Measurements from ENCODE around the gene HS3ST6. TPM values are rescaled to one million over a fixed set of nuclear protein-coding genes. Genes with fewer than 3 reads are reported as not detected.

The HS3ST6 gene
- total RNA-seq, 1 experiment from 2014 or later: not detected

- H3K4me3 Mint-ChIP-seq (ENCODE audit: unreplicated experiment): no peak overlapping the region
- no peaks in the 10 kb centered on the region for H3K27me3 Mint-ChIP-seq (ENCODE audit: insufficient read depth, unreplicated experiment)
- H3K27ac Mint-ChIP-seq (ENCODE audit: unreplicated experiment): no peak overlapping the region
- intact Hi-C loops (cut with micrococcal nuclease; ENCODE audit: unreplicated experiment): no loop called here
- CTCF ChIA-PET: no interaction called here
- H3K36me3 Mint-ChIP-seq (ENCODE audit: insufficient read depth, unreplicated experiment): no peaks in the 10 kb centered on the region
- BruUV-seq (replicated peaks): no TSS peak
- Histone ChIP-seq H3K4me3 (ENCODE audit: low read depth, low read length) (no peak overlapping the region), H3K27me3 (replicated peaks; ENCODE audit: control insufficient read depth, insufficient read depth, low read length) (no peaks in the 10 kb centered on the region), H3K36me3 (ENCODE audit: control insufficient read depth, insufficient read depth, low read length) (no peaks in the 10 kb centered on the region), H3K4me1 (no peaks in the 10 kb centered on the region), H3K9me3 (no peaks in the 10 kb centered on the region)
- H3K4me1 Mint-ChIP-seq (ENCODE audit: low read depth, unreplicated experiment): no peaks in the 10 kb centered on the region
- no peak for TF ChIP-seq CTCF (IDR thresholded peaks at IDR 0.05; ENCODE audit: insufficient read depth in 1 of 2, low read depth in 1 of 2, low read length in 1 of 2, severe bottlenecking in 1 of 2, unreplicated experiment in 1 of 2)
- no peaks in the 10 kb centered on the region for H3K9me3 Mint-ChIP-seq (ENCODE audit: unreplicated experiment)
- DNase-seq: no peak
- POLR2A ChIA-PET: no interaction called here
Observed at GRCh38 chr16:1906055-1906845, 12.0 kb downstream of the HS3ST6 start.

DNA sequence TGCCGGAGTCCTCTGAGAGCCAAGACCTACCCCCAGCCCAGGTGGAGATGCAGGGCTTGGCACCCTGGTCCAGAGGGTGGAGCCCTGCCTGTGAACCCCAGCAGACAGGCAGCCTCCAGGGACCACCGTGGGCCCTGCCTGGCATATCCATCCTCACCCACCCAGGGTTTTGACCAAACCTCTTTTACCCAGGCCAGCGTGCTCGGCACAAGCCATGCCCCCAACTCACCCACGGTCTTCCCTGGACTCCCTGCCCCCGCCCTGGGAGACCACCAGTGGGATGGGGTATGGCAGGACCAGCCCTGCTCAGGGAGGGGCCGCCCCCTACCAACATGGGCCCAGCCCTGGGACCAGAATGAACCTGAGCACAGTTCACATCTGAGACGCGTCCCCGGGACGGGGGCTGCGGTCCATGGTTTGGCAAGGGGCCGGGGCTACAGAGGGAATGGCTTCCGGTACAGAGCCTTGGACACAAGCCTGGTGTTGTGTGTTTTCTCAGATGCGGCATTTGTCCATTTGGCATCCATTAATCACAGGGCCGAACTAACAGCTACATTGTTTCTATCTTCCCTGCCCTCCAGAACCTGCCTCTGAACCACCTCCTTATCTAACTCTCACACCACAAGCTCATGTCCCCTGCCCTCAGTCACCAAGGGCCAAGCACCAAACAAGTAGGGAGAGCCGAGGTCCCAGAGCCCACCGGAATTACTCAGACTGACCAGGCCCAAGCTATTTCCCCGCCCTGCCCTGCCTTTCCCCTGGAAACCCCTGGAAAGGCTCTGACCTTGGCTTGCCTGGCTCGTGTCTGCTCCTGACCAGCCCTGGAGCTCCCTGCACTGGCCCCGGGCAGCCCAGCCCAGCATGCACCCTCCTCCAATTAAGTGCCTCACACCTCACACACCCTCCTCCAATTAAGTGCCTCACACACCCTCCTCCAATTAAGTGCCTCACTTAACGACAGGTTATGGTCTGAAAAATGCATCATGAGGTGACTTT lies 14.1 kb downstream of the HS3ST6 start:
- no peak for DNase-seq
- no peak overlapping the region for H3K4me3 Mint-ChIP-seq (ENCODE audit: unreplicated experiment)
- no TSS peak for BruUV-seq (replicated peaks)
- POLR2A ChIA-PET: no interaction called here
- H3K36me3 ChIP-seq (ENCODE audit: control insufficient read depth, insufficient read depth, low read length): no peaks in the 10 kb centered on the region
- no peaks in the 10 kb centered on the region for H3K27me3 Mint-ChIP-seq (ENCODE audit: insufficient read depth, unreplicated experiment)
- no peak for TF ChIP-seq CTCF (IDR thresholded peaks at IDR 0.05; ENCODE audit: insufficient read depth in 1 of 2, low read depth in 1 of 2, low read length in 1 of 2, severe bottlenecking in 1 of 2, unreplicated experiment in 1 of 2)
- no peaks in the 10 kb centered on the region for H3K9me3 ChIP-seq
- no peak overlapping the region for H3K27ac Mint-ChIP-seq (ENCODE audit: unreplicated experiment)
- no peaks in the 10 kb centered on the region for H3K27me3 ChIP-seq (replicated peaks; ENCODE audit: control insufficient read depth, insufficient read depth, low read length)
- H3K36me3 Mint-ChIP-seq (ENCODE audit: insufficient read depth, unreplicated experiment): no peaks in the 10 kb centered on the region
- H3K4me1 Mint-ChIP-seq (ENCODE audit: low read depth, unreplicated experiment): no peaks in the 10 kb centered on the region
- no peaks in the 10 kb centered on the region for H3K9me3 Mint-ChIP-seq (ENCODE audit: unreplicated experiment)
- no peak overlapping the region for H3K4me3 ChIP-seq (ENCODE audit: low read depth, low read length)
- intact Hi-C loops (cut with micrococcal nuclease; ENCODE audit: unreplicated experiment): no loop called here
- CTCF ChIA-PET: no interaction called here
- no peaks in the 10 kb centered on the region for H3K4me1 ChIP-seq

DNA sequence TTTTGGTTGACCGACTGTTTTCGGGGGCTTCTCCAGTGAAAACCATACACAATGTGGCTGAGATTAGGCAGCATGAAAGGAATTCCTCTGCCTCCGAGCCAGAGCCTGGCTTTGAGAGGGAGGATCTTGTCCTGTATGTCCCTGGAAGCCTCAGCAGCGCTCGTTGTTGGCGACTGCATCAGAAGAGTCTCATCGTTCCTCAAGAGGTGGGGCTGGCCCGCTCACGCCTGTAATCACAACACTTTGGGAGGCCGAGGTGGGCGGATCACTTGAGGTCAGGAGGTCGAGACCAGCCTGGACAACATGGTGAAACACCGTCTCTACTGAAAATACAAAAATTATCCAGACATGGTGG lies 15.0 kb downstream of the HS3ST6 start:
- Mint-ChIP-seq H3K4me3 (ENCODE audit: unreplicated experiment) (no peak overlapping the region), H3K36me3 (ENCODE audit: insufficient read depth, unreplicated experiment) (peaks cover under 1% of the 10 kb centered on the region), H3K9me3 (ENCODE audit: unreplicated experiment) (no peaks in the 10 kb centered on the region), H3K27ac (ENCODE audit: unreplicated experiment) (no peak overlapping the region), H3K27me3 (ENCODE audit: insufficient read depth, unreplicated experiment) (no peaks in the 10 kb centered on the region), H3K4me1 (ENCODE audit: low read depth, unreplicated experiment) (no peaks in the 10 kb centered on the region)
- Histone ChIP-seq H3K4me3 (ENCODE audit: low read depth, low read length) (no peak overlapping the region), H3K27me3 (replicated peaks; ENCODE audit: control insufficient read depth, insufficient read depth, low read length) (no peaks in the 10 kb centered on the region), H3K9me3 (no peaks in the 10 kb centered on the region), H3K4me1 (no peaks in the 10 kb centered on the region), H3K36me3 (ENCODE audit: control insufficient read depth, insufficient read depth, low read length) (no peaks in the 10 kb centered on the region)
- POLR2A ChIA-PET: no interaction called here
- no peak for DNase-seq
- CTCF ChIA-PET: no interaction called here
- BruUV-seq (replicated peaks): no TSS peak
- intact Hi-C loops (cut with micrococcal nuclease; ENCODE audit: unreplicated experiment): no loop called here
- TF ChIP-seq CTCF (IDR thresholded peaks at IDR 0.05; ENCODE audit: insufficient read depth in 1 of 2, low read depth in 1 of 2, low read length in 1 of 2, severe bottlenecking in 1 of 2, unreplicated experiment in 1 of 2): no peak

Measured in Caco-2 (cell line).